NCI-H2107 treated with DMSO at 0.1 percent for 48 hours (cell line): ENCODE measurements around the gene MSI2.
A peak's percentile ranks its signal among the peaks of the same experiment; 100 is the strongest.

Experiments
- DNase-seq: peaks from one replicate; lab custom pipeline; 2025; ENCODE audit not compliant: unreplicated experiment; lab: John Stamatoyannopoulos, UW

MSI2 gene

DNA sequence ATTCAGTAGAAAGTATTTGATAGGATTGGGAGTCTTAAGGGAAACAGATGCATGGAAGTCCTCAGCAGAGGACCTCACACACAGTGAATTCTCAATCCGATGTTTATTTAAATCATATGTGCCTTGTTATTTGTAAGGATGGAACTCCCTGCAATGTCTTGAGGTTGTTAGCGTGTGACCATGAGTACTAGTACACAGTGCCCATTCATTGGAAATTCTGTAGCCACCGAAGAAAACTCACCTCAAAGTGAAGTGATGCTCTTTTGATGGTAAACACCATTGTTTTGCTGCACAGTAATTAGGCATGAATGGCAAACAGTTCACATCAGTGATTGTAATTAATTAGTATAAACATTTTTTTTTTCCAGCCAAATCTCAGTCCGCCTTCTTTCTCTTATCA is 173.6 kb downstream of the MSI2 start:
- DNase-seq, result no peak

DNA sequence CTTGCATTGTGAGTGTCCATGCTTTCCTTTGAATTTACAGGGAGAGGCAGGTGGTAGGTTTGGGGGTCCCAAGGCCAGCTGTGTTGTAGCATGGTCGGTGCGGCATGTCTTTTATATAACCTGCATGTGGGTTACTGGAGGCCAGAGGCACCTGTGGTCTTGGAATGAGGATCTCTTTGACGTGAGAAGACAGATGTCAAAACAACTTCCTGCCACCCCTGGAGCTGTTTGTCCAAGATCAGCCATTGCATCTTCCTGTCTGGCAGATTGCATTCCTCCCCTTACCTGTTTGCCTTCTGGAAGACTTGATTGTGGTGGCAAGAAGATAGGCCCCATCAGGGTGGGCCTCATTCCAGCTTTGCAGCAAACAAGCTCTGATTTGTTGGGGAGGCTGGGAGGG is 175.1 kb downstream of the MSI2 start:
- DNase-seq, result no peak

DNA sequence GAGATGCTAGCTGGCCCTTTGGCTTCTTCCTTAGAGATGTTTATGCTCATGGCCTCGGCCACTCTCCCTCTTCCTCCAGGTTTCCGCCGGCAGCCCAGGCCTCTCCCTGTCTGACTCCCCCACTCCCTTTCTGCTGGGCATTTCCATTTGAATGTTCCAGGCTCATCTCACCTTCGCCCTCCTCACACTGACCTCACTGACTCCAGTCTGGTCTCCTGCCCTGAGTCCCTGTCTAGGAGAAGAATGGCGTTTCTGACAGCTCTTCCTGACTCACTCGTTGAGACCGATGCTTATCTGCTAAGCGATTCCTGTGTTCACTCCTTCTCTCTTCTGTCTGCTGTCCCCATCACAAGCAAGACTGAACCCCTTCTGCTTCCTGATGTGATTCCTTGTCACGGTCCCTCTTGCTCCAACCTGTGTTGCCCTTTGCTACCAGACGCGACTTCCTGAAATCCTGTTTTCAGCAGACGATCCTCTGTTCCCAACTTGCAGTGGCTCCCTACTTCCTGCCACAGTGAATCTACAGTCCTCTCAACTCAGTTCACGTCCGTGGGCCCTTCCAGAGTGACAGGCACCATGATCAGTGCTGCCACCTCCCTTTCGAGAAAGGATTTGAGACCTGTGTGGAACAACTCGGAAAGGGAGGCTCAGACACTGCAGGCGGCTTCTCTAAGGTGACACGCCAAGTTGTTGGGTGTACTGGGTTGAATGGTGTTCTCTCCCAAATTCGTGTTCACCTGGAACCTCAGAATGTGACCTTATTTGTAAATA is 176.4 kb downstream of the MSI2 start:
- DNase-seq, result no peak

DNA sequence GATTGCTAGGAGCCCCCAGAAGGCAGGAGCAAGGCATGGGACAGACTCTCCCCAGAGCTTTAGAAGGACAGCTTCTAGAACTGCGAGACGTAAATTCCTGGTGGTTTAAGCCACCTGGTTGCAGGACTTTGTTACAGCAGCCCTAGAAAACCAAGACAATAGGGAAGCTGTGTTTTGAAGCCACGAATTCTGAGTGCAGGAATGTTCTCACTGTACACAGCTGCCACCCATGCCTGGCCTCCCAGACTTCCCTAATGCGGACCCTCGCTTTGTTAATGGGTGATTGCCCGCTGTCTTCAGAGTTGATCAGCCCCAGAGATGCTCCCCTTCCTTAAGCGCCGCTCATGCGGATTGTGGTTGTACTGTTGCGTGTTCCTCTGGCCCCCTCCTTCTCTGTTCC is 177.1 kb downstream of the MSI2 start:
- DNase-seq, result no peak

DNA sequence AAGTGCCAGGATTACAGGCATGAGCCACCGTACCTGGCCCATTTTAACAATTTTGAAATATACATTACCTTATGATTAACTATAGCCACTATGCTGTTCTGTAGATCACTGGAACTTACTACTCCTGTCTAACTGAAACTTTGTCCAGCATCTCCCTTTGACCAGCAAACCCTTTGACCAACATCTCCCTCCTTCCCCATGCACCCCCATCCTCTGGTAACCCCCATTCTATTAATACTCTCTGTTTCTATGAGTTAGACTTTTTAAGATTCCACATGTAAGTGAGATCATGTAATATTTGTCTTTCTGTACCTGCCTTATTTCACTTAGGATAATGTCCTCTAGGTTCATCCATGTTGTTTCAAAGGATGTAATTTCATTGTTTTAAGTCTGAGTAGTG is 178.0 kb downstream of the MSI2 start:
- DNase-seq, result no peak

DNA sequence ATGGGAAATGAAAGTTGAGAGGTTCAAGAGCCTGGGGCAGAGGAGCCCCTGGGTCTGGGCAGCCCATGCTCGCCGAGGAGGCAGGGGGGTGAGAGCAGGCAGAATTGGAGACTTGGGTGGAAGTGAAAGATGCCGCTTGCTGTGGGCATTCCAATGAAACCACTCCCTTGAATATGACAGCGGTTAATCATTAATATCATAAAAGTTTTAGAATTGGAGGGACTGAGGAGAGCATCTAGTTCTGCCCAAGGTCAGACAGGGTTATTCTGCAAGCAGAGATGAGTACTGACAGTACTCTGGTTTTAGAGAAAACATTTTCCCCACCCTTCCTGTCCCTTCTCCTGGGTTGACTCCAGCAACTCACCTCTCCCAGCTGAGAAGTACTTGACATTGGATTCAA is 180.2 kb downstream of the MSI2 start:
- DNase-seq, result no peak

DNA sequence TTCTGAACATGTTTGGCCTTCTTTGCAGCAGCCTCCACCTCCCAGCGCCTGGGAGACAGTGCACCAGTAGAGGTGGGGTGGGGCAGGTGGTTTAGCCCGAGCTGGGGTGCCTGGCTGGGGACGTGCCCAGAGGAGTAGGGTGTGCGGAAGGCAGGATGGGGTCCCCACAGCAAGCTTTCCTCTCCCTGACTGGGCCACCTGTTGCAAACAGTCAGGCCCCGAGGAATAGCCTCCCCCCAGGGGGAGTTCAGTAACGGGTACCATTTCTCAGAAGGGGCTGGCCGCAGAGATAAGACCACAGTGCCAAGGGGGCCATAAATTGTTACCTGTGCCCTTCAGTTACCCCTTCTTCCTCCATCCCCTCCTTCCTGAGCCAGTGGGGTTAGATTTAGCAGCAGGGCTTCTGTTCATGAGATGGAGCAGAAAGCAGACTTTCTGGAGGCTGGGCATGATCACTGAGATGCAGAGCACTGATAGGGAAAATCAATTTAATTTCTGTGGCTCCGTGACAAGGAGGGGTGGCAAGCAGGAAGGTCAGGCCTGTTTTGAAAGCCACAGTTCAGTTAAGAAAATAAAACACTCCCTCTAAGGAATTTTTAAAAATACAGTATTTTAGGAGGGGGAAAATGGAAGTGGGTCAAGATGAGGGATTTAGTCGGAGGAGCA is 181.9 kb downstream of the MSI2 start:
- no peak for DNase-seq

DNA sequence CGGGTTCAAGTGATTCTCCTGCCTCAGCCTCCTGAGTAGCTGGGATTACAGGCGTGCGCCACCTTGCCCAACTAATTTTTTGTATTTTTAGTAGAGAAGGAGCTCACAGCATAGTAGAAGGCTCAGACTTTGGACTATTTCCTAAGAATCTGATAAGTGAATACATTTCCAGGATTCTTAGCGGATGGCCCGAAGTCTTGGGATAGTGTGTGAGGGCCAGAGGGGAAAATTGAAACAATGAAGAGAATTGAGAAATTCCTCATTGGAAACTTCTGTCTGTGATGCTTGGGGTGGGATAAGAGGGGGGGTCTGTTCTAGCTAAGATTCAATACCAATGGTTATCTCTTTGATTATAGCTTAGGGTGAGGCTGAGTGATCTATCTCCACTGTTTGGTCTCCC is 183.3 kb downstream of the MSI2 start:
- DNase-seq, result no peak

DNA sequence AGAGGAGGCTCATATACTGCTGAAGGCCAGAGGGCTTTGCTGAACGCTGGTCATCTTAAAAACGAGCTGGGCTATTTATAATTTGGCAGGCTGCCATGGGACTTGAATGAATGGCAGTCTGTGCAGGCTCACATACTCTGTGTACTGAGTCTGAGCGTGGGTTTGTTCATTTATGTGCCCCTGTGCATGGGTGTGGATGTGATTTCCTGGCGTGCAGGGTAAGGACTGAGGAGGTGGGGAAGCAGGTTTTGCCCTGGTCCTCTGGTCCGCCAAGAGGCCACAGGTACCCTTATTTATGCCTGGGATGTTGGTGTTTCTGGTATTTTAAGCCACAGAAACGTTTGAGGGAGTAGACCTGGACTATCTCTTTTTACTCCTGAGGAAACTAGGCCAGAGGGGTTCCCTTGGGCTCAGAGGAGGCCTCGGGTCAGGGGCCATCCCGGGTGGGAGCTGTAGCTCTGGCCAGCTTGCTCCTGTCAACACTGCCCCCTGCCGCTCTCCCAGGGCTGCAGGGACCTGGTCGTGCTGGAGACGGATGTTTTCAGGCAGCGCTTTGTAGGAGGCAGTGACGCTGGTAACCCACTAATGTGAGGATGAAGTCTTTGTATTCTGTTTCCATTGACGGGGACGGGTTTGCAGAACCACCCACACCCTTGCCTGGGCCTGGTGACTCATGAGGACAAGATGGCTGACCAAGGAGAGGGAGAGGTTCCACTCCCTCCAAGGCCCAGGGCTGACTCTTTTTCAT is 184.4 kb downstream of the MSI2 start:
- DNase-seq, result peak; percentile 66

DNA sequence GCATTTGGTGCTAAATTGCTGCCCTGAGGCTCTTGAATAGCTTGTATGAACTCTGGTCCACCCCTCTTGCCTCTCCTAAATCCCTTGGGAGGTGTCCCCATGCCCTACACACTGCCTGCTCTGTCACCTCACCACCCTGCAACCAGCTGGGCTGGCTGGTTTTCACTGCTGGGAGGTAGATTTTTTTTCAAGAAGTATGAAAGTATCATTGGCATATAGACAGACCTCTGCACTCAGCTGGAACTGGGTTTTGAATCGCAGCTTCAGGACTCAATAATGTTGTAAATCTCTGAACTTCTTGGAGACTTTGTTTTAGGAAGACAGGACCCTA is 184.9 kb downstream of the MSI2 start:
- no peak for DNase-seq

DNA sequence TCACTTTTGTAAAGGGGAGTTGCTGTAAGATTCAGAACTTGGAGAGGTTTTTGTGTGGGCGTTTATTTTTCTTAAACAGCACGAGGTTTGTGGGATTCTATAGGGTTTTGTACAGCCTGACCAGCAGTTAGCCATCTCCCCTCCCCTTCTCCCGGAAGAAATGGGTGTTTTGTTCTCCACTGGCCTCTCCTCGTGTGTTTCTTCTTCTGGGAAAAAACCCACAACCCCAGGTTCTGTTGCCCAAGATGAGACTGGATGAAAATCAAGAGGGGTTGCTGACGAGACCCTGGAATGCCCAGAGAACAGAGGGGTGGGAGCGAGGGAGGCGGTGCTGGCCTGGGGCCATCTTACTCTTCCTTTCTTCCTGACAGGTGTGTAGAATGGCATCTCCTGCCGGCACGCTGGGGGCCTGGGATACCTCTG is 186.1 kb downstream of the MSI2 start:
- no peak for DNase-seq

DNA sequence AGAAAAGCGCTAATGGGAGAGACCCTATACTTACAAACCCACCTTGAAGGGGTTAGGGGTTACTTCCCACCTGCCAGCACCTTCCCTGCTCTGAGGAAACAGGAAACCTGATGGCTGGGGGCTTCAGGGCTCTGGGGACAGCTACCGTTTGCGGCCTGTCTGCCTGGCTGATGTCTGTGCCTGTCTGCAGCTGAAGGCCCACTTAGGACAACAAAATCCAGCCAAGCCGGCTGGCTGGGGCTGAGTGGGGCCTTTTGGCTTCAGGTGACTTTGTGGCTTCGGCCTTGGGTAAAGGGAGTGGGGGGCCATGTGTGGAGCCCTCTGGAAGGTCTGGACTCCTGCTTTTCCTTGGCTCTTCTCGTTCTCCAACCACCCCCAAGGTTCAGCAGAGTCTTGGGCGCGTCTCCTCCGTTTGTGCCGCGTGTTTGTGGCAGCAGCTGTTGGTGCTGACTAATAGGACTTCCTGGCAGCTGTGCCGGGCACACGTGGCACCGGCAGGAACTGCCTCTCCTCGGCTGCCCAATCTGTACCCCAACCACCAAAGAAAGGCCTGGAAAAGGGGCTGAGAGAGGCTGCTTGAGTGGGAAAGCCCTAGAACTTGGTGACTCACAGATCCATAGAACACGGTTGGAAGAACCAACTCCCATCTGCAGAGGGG is 186.7 kb downstream of the MSI2 start:
- peak; percentile 52 for DNase-seq

DNA sequence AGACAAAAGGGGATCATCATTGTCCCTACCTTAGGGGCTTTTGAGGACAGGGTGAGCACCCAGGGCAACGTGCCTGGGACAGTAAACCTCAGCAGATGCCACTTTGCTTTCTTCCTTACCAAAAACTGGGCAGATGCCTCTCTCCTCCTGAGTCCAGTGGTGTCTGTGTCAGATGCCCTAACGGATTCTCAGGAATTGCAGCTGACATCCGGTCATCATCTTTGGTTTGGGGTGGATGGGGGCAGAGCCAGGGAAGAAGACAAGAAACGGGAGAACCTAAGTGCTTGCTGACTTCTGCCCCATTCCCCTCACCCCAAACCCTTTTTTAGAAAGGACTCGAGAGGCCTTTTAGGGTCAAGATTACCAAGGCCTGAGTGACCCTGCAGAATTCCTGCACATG is 187.5 kb downstream of the MSI2 start:
- no peak for DNase-seq

DNA sequence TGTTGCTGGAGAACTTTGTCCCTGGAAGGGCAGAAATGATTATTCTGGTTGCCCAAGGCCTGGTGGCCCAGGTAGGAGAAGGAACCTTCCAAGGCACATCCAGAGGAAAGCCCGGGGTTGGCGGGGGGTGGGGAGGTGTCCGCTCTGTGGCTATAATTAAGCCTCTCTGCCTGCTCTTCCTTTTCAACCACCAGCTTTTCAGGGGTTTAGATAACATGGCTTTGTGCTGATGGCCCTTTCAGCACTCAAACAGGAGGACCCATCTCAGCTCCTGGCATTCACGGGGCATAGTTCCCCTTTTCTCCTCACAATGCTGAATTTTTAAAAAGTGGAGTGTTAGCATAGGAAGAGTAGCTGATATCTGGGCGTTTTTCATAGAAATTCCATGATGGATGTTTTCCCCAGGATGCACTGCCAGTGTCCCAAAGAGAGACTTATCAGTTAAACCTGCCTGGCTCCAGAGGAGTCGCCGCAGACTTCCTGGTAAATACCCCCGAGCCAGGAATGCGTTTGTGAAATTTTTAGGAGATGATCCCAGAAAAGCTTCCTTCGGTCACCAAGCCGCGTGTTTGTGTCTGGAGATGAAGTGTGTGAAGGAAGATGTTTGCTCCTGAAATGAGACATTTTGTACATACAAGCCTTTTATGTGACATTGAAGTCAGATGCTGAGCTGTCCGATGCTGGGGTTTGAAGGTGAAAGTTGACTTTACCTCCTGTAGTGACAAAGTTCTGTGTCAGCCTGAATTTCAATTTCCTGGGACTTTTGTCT is 188.5 kb downstream of the MSI2 start:
- no peak for DNase-seq

DNA sequence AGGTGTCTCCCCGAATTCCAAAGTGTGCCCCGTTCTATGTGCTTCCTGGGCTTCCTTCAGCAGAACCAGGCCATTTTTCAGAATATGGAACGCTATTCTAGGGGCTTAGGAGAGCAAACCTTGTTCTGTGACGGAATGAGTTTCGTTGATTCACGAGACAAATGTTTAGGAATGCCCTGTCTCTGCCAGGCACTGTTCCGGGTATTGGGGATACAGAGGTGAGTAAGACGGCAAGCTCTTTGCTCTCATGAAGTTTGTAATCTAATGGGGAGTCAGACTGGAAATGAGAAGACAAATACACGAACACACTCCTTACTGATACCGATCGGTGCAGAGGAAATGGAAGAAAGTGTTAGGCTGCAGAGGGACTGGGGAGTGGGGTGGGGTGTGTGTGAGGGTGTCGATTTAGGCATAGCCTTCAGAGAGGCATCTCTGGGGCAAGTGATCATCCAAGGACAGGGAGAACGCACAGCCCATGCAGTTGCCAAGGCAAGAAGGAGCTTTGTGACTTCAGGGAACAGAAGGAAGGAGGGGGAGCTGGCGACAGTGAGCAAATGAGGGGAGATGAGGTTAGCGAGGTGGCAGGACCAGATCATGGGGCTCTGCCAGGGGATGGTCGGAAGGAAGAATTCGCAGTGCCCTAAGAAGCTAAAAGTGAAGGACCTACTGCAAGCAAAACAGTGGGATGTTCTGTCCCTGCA is 189.6 kb downstream of the MSI2 start:
- DNase-seq, result no peak

DNA sequence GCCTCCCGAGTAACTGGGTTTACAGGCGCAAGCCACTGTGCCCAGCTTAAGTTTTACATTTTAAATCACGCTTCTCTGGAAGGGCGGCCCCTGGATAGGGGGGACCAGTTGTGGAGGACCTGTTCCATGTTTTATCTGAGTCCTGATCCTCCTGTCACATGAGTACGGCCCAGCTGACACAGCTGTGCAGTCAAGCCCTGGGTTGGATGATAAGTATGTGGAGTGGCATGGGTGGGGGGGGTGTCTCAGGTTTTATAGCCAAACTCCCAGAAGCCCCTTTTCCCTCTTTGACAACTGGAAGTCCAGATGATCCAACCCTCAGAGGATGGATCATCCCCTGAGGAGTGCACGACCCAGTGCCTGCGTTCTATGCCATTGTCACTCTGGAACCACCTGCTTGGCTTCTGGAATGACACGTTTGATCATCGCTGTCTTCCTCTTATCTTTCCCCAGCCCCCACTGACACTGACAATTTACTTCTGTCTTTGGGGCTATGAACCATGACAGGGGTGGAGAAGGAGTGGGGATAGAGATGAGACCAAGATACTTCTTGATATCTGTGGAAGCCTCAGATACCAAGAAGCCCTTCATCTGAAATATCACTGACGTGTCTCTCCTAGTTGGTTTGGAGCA is 191.2 kb downstream of the MSI2 start:
- DNase-seq, result no peak

DNA sequence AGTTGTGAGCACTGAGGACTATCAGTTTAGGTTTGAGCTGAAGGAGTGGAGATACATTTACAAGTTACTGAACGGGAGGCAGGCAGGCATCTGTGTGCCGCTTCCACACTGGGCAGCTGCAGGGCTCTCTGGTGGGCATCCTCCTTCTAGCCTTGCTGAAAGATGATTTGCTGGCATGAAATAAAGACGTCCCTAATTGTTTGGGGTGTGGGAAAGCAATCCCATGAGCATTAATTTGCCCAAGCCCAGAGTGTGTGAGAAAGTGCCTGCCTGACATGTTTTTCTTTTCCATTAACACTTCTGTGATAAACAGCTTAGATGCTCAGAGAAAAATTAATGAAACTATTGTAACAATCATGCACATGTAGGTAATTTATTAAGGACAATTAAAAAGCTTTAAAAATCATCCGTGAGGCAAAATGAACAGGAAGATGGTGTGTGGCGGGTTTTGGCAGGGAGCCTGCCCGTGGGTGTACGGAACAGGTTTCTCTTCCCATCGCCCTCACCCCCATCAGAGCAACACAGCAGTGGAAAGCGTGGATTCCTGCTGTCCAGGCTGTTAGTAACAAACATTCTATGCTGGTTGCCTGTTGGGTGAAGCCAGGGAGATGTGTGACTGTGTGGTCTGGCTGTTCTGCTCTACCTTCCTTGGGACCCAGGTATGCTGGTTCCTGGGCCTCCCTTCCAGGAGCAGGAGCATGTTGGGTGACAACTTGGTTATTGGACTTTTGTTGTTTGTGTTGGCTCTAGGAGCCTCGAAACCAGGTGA is 191.9 kb downstream of the MSI2 start:
- peak; percentile 50 for DNase-seq

DNA sequence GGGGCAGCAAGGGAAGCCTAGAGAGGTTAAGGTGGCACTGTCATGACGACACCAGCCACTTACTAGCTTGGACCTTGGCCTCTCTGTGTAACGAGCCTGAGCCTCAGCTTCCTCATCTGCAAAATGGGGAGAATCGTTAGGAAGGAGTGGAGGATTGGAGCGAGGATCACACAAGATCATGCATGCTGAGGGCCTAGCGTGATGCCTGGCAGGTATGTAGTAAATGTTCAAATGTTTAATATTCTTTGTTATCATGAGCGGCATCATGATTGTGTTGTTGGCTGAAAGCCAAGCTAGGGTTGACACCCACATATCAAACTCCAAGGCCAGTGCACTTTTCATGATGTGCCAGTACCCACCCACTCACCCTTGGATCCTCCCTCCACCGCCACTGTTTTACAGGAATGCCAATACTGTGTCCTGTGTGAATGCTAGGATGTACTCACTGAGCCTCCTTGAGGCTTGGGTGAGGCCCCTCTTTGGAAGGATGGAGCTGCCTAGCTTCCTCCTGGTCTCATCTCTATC is 192.5 kb downstream of the MSI2 start:
- DNase-seq, result no peak

DNA sequence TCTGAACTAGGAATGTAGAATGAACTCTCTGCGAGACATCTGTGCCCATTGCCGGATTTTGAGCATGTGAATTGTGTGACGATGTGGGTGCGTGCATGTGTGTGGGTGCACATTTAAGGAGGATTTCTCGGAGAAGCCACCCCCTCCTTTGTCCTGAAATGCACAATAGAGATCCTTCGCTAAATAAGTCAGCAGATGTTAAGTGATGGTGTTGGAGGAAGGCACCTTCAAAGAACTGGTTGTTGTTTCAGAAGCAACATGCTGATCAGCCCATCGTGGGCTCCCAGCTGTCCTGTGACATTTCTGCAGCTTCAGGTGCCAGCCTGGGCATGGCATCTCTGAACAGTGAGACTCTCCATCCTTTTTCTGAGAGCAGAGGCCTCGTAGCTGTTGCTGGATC is 194.9 kb downstream of the MSI2 start:
- no peak for DNase-seq
